ENCODE results near the gene SAMSN1.
"Not testable (repeated sequence)": the region's sequence is repeated elsewhere in the genome, so short reads cannot be mapped to it uniquely, and the experiment has no call there.

DNA sequence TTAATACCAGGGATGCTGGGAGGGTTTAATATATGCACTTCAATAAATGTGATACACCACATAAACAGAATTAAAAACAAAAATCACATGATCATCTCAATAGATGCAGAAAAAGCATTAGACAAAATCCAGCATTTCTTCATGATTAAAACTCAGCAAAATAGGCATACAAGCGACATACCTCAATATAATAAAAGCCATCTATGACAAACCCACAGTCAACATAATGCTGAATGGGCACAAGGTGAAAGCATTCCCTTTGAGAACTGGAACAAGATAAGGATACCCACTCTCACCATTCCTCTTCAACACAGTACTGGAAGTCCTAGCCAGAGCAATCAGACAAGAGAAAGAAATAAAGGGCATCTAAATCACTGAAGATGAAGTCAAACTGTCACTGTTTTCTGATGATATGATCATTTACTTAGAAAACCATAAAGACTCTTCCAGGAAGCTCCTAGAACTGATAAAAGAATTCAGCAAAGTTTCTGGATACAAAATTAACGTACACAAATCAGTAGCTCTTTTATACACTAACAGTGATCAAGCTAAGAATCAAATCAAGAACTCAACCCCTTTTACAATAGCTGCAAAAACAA is 39.2 kb downstream of the SAMSN1 start:
- TF ChIP-seq, protein P1, sequence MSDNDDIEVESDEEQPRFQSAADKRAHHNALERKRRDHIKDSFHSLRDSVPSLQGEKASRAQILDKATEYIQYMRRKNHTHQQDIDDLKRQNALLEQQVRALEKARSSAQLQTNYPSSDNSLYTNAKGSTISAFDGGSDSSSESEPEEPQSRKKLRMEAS (IDR thresholded peaks at IDR 0.05; ENCODE audit: low read depth, low read length), result not testable (repeated sequence)
- TF ChIP-seq, protein P2, sequence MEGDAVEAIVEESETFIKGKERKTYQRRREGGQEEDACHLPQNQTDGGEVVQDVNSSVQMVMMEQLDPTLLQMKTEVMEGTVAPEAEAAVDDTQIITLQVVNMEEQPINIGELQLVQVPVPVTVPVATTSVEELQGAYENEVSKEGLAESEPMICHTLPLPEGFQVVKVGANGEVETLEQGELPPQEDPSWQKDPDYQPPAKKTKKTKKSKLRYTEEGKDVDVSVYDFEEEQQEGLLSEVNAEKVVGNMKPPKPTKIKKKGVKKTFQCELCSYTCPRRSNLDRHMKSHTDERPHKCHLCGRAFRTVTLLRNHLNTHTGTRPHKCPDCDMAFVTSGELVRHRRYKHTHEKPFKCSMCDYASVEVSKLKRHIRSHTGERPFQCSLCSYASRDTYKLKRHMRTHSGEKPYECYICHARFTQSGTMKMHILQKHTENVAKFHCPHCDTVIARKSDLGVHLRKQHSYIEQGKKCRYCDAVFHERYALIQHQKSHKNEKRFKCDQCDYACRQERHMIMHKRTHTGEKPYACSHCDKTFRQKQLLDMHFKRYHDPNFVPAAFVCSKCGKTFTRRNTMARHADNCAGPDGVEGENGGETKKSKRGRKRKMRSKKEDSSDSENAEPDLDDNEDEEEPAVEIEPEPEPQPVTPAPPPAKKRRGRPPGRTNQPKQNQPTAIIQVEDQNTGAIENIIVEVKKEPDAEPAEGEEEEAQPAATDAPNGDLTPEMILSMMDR (IDR thresholded peaks at IDR 0.05; ENCODE audit: low read depth, low read length), result not testable (repeated sequence)

Measured in NB4 (cell line).